ENCODE measurements around the gene SYNGR4.

GRCh38 chr19:48342414-48342738 lies 21.8 kb upstream of the SYNGR4 start:
- TF ChIP-seq GATA2 (IDR thresholded peaks at IDR 0.05; ENCODE audit: low read depth, low read length) (no peak), GATA3 (IDR thresholded peaks at IDR 0.05; ENCODE audit: low read depth, low read length) (no peak)

Measured in SH-SY5Y (cell line).